Mammary epithelial cell (primary cell): Measurements from ENCODE around the gene RYR1.

Source experiments
- CTCF ChIP-seq, 2 donors: IDR thresholded peaks in 1 of 2; conservative IDR thresholded peaks in 1 of 2; 2 replicates each; pipeline ENCODE4 v1.5.1; 2011 to 2012; ENCODE audit warnings: inconsistent platforms in 2 of 2, low read length in 2 of 2, mild to moderate bottlenecking in 2 of 2, control low read depth in 1 of 2, low read depth in 1 of 2; ENCODE audit not compliant: insufficient read depth in 1 of 2; ENCODE audit errors: extremely low read depth in 1 of 2
- EZH2 ChIP-seq: IDR thresholded peaks from 2 replicates; pipeline ENCODE4 v1.6.1; 2012; ENCODE audit warnings: low read length, inconsistent platforms, borderline replicate concordance

- TF ChIP-seq CTCF (conservative IDR thresholded peaks at IDR 0.05 in 1 of 2, IDR thresholded peaks at IDR 0.05 in 1 of 2; ENCODE audit: extremely low read depth in 1 of 2, insufficient read depth in 1 of 2, low read depth in 1 of 2, low read length in 2 of 2), result no peak
- no peak for TF ChIP-seq EZH2
Measured at GRCh38 chr19:38555200-38555599, 121.7 kb downstream of the RYR1 start.
